ENCODE data around the gene THRSP.
A peak's percentile ranks its signal among the peaks of the same experiment; 100 is the strongest.

GRCh38 chr11:78038697-78039313 is 24.9 kb upstream of the THRSP start:
- TF ChIP-seq NFIC (IDR thresholded peaks at IDR 0.05; ENCODE audit: borderline replicate concordance) (peak; percentile 62), CTCF (IDR thresholded peaks at IDR 0.05) (no peak), EP300 (IDR thresholded peaks at IDR 0.05; ENCODE audit: borderline replicate concordance in 1 of 2, low read depth in 1 of 2, low read length in 1 of 2) (no peak), FOXM1 (IDR thresholded peaks at IDR 0.05; ENCODE audit: low read depth) (no peak)

All from SK-N-SH (cell line).